ENCODE data around the gene PLXNB3.
"Not testable (repeated sequence)": the region's sequence is repeated elsewhere in the genome, so short reads cannot be mapped to it uniquely, and the experiment has no call there.

Gene PLXNB3

GRCh38 chrX:153805436-153805835 lies 41.4 kb downstream of the PLXNB3 start:
- no peak for DNase-seq (ENCODE audit: low read depth, low spot score)
- H3K27ac ChIP-seq: no peak overlapping the region

GRCh38 chrX:153806999-153807575 lies 43.0 kb downstream of the PLXNB3 start:
- DNase-seq (ENCODE audit: low read depth, low spot score): peak; percentile 0
- H3K27ac ChIP-seq: no peak overlapping the region

GRCh38 chrX:153807976-153808375 lies 43.9 kb downstream of the PLXNB3 start:
- no peak overlapping the region for H3K27ac ChIP-seq
- DNase-seq (ENCODE audit: low read depth, low spot score): no peak

DNA sequence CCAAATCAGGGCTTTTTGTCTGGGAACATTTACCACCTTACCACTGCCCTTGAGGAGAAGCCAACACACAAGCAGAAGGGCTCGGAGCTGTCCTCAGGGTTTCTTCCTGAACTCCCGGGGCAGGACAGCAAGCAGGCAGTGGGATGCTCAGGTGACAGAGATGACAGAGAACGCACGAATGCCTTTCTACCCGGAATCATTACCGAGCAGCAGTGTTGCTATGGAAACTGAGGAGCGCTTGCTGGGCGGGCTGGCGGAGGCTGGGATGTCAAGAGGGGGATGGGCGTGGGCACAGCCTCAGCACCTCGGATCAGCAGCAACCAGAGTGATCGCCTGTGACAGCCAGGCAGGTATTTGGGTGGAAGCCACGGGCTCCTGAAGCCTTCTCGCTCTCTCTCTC lies 48.2 kb downstream of the PLXNB3 start:
- no peak for DNase-seq (ENCODE audit: low read depth, low spot score)
- H3K27ac ChIP-seq: no peak overlapping the region

- H3K27ac ChIP-seq: no peak overlapping the region
- DNase-seq (ENCODE audit: low read depth, low spot score): no peak
Observed at GRCh38 chrX:153813161-153813560, 49.1 kb downstream of the PLXNB3 start.

- no peak for DNase-seq (ENCODE audit: low read depth, low spot score)
- H3K27ac ChIP-seq: no peak overlapping the region
Observed at GRCh38 chrX:153814591-153815315, 50.7 kb downstream of the PLXNB3 start.

GRCh38 chrX:153816831-153817690 lies 53.0 kb downstream of the PLXNB3 start:
- no peak for DNase-seq (ENCODE audit: low read depth, low spot score)
- H3K27ac ChIP-seq: no peak overlapping the region

- DNase-seq (ENCODE audit: low read depth, low spot score); H3K27ac ChIP-seq: not testable (repeated sequence)
Observed at GRCh38 chrX:153818064-153818463, 54.0 kb downstream of the PLXNB3 start.

DNA sequence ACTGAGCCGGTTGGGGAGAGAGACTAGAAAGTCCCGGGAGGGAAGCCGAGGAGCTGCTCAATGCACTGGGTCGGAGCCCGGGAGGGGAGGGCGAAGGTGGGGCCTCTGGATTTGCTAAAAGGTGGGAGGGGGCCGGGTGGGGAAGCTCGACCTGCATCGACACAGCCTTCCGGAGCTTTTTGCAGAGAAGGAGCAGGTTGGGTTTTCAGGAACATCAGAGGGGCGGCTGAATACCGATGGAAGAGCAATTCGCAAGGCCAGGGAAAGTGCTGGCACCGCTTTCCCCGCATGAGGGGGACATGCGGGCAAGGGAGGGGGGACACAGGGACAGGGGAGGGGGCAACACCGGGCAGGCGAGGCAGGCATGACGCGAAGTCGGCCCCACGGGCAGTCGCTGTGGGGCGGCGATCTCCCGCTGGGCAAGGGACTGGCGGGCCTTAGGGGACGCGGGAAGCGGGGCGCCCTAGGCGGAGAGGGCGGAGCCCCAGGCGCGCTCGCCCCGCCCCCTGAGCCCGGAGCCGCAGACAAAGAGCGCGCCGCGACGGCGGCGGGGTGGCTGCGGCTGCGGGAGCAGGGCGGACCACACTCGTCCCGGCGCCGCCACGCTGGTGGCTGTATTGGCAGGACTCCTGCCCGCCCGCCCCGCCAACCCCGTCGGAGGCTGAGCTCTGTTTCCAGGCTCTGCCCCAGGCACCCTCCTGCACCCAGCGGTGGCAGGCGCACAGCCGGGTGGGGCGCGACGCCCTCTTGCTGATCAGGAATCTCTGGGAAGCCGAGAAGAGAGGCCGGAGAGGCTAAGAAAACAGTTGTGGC lies 54.7 kb downstream of the PLXNB3 start:
- no peak overlapping the region for H3K27ac ChIP-seq
- DNase-seq (ENCODE audit: low read depth, low spot score): no peak

GRCh38 chrX:153819384-153820040 lies 55.5 kb downstream of the PLXNB3 start:
- DNase-seq (ENCODE audit: low read depth, low spot score): no peak
- no peak overlapping the region for H3K27ac ChIP-seq

DNA sequence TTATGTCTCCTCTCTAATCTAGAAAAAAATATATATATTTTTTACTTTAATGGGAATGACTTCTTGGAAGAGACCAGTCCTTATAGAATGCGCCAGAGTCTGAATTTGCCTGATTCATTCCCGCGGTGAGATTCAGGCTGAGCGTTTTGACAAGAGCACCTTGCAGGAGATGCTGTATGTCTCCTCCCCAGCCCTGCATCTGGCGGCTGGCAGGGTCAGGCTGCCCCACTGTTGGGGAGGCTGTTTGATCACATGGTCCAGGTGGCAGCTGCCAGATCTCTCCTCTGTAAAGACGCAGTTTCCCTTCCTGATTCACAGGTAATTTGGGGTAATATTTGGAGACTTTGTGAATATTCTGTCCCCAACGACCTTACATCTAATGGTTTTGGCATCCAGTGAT lies 56.6 kb downstream of the PLXNB3 start:
- no peak for DNase-seq (ENCODE audit: low read depth, low spot score)
- H3K27ac ChIP-seq: no peak overlapping the region

DNA sequence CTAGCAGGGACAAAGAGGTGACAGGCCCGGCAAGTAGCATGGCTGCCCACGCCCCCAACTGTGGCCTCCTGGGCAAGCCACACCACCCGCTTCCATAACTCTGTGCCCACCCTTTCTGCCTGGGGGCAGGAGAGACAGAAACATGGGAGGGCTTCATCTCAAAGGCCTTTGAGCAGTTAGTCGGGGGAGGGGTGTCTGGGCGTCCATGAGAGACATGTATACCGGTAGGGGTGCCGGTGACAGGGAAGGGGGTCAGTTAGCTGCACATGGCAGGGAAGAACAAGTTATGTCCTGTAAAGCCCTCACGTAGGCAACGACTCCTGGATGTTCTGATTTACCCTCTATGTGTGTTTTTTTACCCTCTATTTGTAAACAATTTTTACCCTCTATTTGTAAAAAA lies 57.0 kb downstream of the PLXNB3 start:
- H3K27ac ChIP-seq: no peak overlapping the region
- no peak for DNase-seq (ENCODE audit: low read depth, low spot score)

GRCh38 chrX:153824348-153824747 lies 60.3 kb downstream of the PLXNB3 start:
- no peak overlapping the region for H3K27ac ChIP-seq
- DNase-seq (ENCODE audit: low read depth, low spot score): no peak

DNA sequence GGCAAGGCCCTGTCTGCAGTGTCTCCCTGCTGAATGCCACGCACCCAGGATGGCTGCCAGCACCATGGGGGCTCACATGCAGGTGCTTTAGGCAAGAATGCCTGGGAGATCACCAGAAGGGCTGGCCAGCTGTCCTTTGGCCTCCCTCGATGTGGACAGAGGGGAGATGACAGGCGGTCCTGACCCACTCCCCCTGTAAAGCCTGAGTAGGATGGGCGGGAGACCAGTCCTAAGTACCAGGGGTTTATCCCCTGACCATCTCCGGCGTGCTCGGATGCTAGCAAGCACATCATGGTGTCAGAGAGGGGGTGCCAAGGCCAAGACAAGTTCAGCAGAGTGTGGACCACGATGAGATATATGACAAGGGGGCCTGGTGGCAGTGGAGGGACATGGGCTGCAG lies 61.0 kb downstream of the PLXNB3 start:
- H3K27ac ChIP-seq: no peak overlapping the region

More for the DNA sequence above, 61.0 kb downstream of the PLXNB3 start:
- no peak for DNase-seq (ENCODE audit: low read depth, low spot score)

All from epithelial cell of prostate (primary cell).